Measurements from ENCODE around the gene UBE2M.

UBE2M gene

GRCh38 chr19:58566989-58567388 lies 8.6 kb upstream of the UBE2M start:
- no peak for TF ChIP-seq EZH2phosphoT487 (IDR thresholded peaks at IDR 0.05; ENCODE audit: borderline replicate concordance)
- no peak for TF ChIP-seq CTCF (conservative IDR thresholded peaks at IDR 0.05; ENCODE audit: low read length)
- Histone ChIP-seq H4K20me1 (ENCODE audit: insufficient read depth, low read length, poor library complexity, severe bottlenecking) (no peaks in the 10 kb centered on the region), H3K79me2 (ENCODE audit: insufficient read depth, low read length) (no peaks in the 10 kb centered on the region; the same call in 1 of the 2 replicates), H3K4me3 (ENCODE audit: low read length, poor library complexity, severe bottlenecking) (no peak overlapping the region), H3K4me2 (ENCODE audit: low read depth, low read length, poor library complexity, severe bottlenecking) (no peak overlapping the region), H3K9me3 (ENCODE audit: insufficient read depth, low read depth, low read length) (no peaks in the 10 kb centered on the region), H3K9me2 (replicated peaks; ENCODE audit: low read depth, low read length) (no peaks in the 10 kb centered on the region), H3K36me3 (ENCODE audit: insufficient read depth, low read length) (no peaks in the 10 kb centered on the region), H2AFZ (ENCODE audit: low read length) (no peak overlapping the region), H3F3A (ENCODE audit: low read depth) (0 out of 2 replicates have a peak, but pooled peaks cover 4% of the 10 kb centered on the region), H3K9ac (ENCODE audit: low read depth, low read length, poor library complexity, severe bottlenecking) (no peak overlapping the region), H3K4me1 (ENCODE audit: insufficient read depth, low read length, poor library complexity, severe bottlenecking) (peaks cover 27% of the 10 kb centered on the region), H3K27me3 (ENCODE audit: insufficient read depth, low read length, poor library complexity, severe bottlenecking) (no peaks in the 10 kb centered on the region)

- Histone ChIP-seq H3K36me3 (ENCODE audit: insufficient read depth, low read length) (no peaks in the 10 kb centered on the region), H3K79me2 (ENCODE audit: insufficient read depth, low read length) (peaks cover 17% of the 10 kb centered on the region), H3K9ac (ENCODE audit: low read depth, low read length, poor library complexity, severe bottlenecking) (peak overlapping the region; percentile 57), H2AFZ (ENCODE audit: low read length) (no peak overlapping the region), H3K27me3 (ENCODE audit: insufficient read depth, low read length, poor library complexity, severe bottlenecking) (no peaks in the 10 kb centered on the region), H3K4me3 (ENCODE audit: low read length, poor library complexity, severe bottlenecking) (peak overlapping the region; percentile 2), H3K9me3 (ENCODE audit: insufficient read depth, low read depth, low read length) (no peaks in the 10 kb centered on the region), H3F3A (ENCODE audit: low read depth) (peaks cover 7% of the 10 kb centered on the region; the same call in 1 of the 2 replicates), H3K9me2 (replicated peaks; ENCODE audit: low read depth, low read length) (no peaks in the 10 kb centered on the region), H3K4me1 (ENCODE audit: insufficient read depth, low read length, poor library complexity, severe bottlenecking) (peaks cover 36% of the 10 kb centered on the region), H3K4me2 (ENCODE audit: low read depth, low read length, poor library complexity, severe bottlenecking) (peak overlapping the region; percentile 54), H4K20me1 (ENCODE audit: insufficient read depth, low read length, poor library complexity, severe bottlenecking) (no peaks in the 10 kb centered on the region)
- TF ChIP-seq EZH2phosphoT487 (IDR thresholded peaks at IDR 0.05; ENCODE audit: borderline replicate concordance), result no peak
- no peak for TF ChIP-seq CTCF (conservative IDR thresholded peaks at IDR 0.05; ENCODE audit: low read length)
These were observed 5.4 kb upstream of the UBE2M start for GRCh38 chr19:58563823-58564222.

GRCh38 chr19:58563034-58563573 lies 4.7 kb upstream of the UBE2M start:
- H3K4me3 ChIP-seq (ENCODE audit: low read length, poor library complexity, severe bottlenecking), result no peak overlapping the region
- H3K9me2 ChIP-seq (replicated peaks; ENCODE audit: low read depth, low read length), result no peaks in the 10 kb centered on the region
- H3K36me3 ChIP-seq (ENCODE audit: insufficient read depth, low read length), result no peaks in the 10 kb centered on the region
- H3K4me1 ChIP-seq (ENCODE audit: insufficient read depth, low read length, poor library complexity, severe bottlenecking), result peaks cover 29% of the 10 kb centered on the region
- no peak overlapping the region for H2AFZ ChIP-seq (ENCODE audit: low read length)
- peaks cover under 1% of the 10 kb centered on the region for H4K20me1 ChIP-seq (ENCODE audit: insufficient read depth, low read length, poor library complexity, severe bottlenecking)
- H3K79me2 ChIP-seq (ENCODE audit: insufficient read depth, low read length), result peaks cover 18% of the 10 kb centered on the region
- no peaks in the 10 kb centered on the region for H3K9me3 ChIP-seq (ENCODE audit: insufficient read depth, low read depth, low read length)
- no peak overlapping the region for H3K4me2 ChIP-seq (ENCODE audit: low read depth, low read length, poor library complexity, severe bottlenecking)
- peak overlapping the region; percentile 57 for H3K9ac ChIP-seq (ENCODE audit: low read depth, low read length, poor library complexity, severe bottlenecking)
- H3K27me3 ChIP-seq (ENCODE audit: insufficient read depth, low read length, poor library complexity, severe bottlenecking), result no peaks in the 10 kb centered on the region
- peaks cover 7% of the 10 kb centered on the region; the same call in 1 of the 2 replicates for H3F3A ChIP-seq (ENCODE audit: low read depth)
- TF ChIP-seq CTCF (conservative IDR thresholded peaks at IDR 0.05; ENCODE audit: low read length) (no peak), EZH2phosphoT487 (IDR thresholded peaks at IDR 0.05; ENCODE audit: borderline replicate concordance) (no peak)

Data from Loucy (cell line).